KOPT-K1 (cell line): Measurements from ENCODE around the gene CCNY.
"Not testable (repeated sequence)": the region's sequence is repeated elsewhere in the genome, so short reads cannot be mapped to it uniquely, and the experiment has no call there.

Experiments used
- H3K27ac ChIP-seq: fragments of 200-600 bp; sonication (generic); 2 replicates; pipeline ENCODE4 v1.5.1; 2016; ENCODE audit warnings: antibody characterized with exemption, mild to moderate bottlenecking, low read depth, low read length; ENCODE audit not compliant: poor library complexity, severe bottlenecking
- H3K36me3 ChIP-seq: fragments of 200-600 bp; sonication (generic); 2 replicates; pipeline ENCODE4 v1.5.1; 2017; ENCODE audit warnings: antibody characterized with exemption, mild to moderate bottlenecking, low read length, moderate library complexity; ENCODE audit not compliant: insufficient read depth
- H3K9me3 ChIP-seq: fragments of 200-600 bp; sonication (generic); 2 replicates; pipeline ENCODE4 v1.5.1; 2017; ENCODE audit warnings: antibody characterized with exemption, low read length, mild to moderate bottlenecking; ENCODE audit not compliant: insufficient read depth, poor library complexity, severe bottlenecking

Gene CCNY

GRCh38 chr10:35343739-35344138 lies 7.4 kb downstream of the CCNY start:
- H3K36me3 ChIP-seq: no peaks in the 10 kb centered on the region; the same call in 1 of the 2 replicates
- H3K9me3 ChIP-seq: no peaks in the 10 kb centered on the region
- H3K27ac ChIP-seq: no peak overlapping the region

GRCh38 chr10:35345383-35345742 lies 9.1 kb downstream of the CCNY start:
- no peaks in the 10 kb centered on the region; the same call in 1 of the 2 replicates for H3K36me3 ChIP-seq
- no peak overlapping the region for H3K27ac ChIP-seq
- H3K9me3 ChIP-seq: no peaks in the 10 kb centered on the region

GRCh38 chr10:35346248-35346647 lies 9.9 kb downstream of the CCNY start:
- no peak overlapping the region for H3K27ac ChIP-seq
- no peaks in the 10 kb centered on the region for H3K9me3 ChIP-seq

GRCh38 chr10:35347121-35347562 lies 10.8 kb downstream of the CCNY start:
- Histone ChIP-seq H3K27ac (no peak overlapping the region), H3K9me3 (no peaks in the 10 kb centered on the region), H3K36me3 (no peaks in the 10 kb centered on the region; the same call in 1 of the 2 replicates)

More at GRCh38 chr10:35346248-35346647, 9.9 kb downstream of the CCNY start:
- H3K36me3 ChIP-seq: no peaks in the 10 kb centered on the region; the same call in 1 of the 2 replicates

GRCh38 chr10:35347899-35348608 lies 11.7 kb downstream of the CCNY start:
- H3K36me3 ChIP-seq: no peaks in the 10 kb centered on the region; the same call in 1 of the 2 replicates
- no peaks in the 10 kb centered on the region for H3K9me3 ChIP-seq
- no peak overlapping the region for H3K27ac ChIP-seq

GRCh38 chr10:35348609-35349388 lies 12.5 kb downstream of the CCNY start:
- Histone ChIP-seq H3K36me3 (no peaks in the 10 kb centered on the region; the same call in 1 of the 2 replicates), H3K27ac (no peak overlapping the region)

GRCh38 chr10:35349389-35349915 lies 13.1 kb downstream of the CCNY start:
- Histone ChIP-seq H3K9me3 (no peaks in the 10 kb centered on the region), H3K27ac (no peak overlapping the region)

More at GRCh38 chr10:35348609-35349388, 12.5 kb downstream of the CCNY start:
- no peaks in the 10 kb centered on the region for H3K9me3 ChIP-seq

GRCh38 chr10:35351021-35351420 lies 14.7 kb downstream of the CCNY start:
- H3K36me3 ChIP-seq: no peaks in the 10 kb centered on the region; the same call in 1 of the 2 replicates
- H3K9me3 ChIP-seq: no peaks in the 10 kb centered on the region
- no peak overlapping the region for H3K27ac ChIP-seq

More at GRCh38 chr10:35349389-35349915, 13.1 kb downstream of the CCNY start:
- H3K36me3 ChIP-seq: no peaks in the 10 kb centered on the region; the same call in 1 of the 2 replicates

- Histone ChIP-seq H3K27ac (peak overlapping the region; percentile 34), H3K36me3 (no peaks in the 10 kb centered on the region; the same call in 1 of the 2 replicates), H3K9me3 (no peaks in the 10 kb centered on the region)
Observed at GRCh38 chr10:35352097-35352496, 15.8 kb downstream of the CCNY start.

GRCh38 chr10:35352512-35352911 lies 16.2 kb downstream of the CCNY start:
- H3K27ac ChIP-seq: peak overlapping the region; percentile 34
- no peaks in the 10 kb centered on the region for H3K9me3 ChIP-seq
- H3K36me3 ChIP-seq: no peaks in the 10 kb centered on the region; the same call in 1 of the 2 replicates

- Histone ChIP-seq H3K27ac (no peak overlapping the region), H3K9me3 (no peaks in the 10 kb centered on the region), H3K36me3 (no peaks in the 10 kb centered on the region; the same call in 1 of the 2 replicates)
Observed at GRCh38 chr10:35353395-35353794, 17.1 kb downstream of the CCNY start.

- Histone ChIP-seq H3K27ac (no peak overlapping the region), H3K9me3 (no peaks in the 10 kb centered on the region), H3K36me3 (no peaks in the 10 kb centered on the region)
Observed at GRCh38 chr10:35353805-35354204, 17.5 kb downstream of the CCNY start.

- not testable (repeated sequence) for H3K36me3 ChIP-seq, H3K27ac ChIP-seq, H3K9me3 ChIP-seq
Observed at GRCh38 chr10:35354257-35354656, 17.9 kb downstream of the CCNY start.

GRCh38 chr10:35355971-35356724 lies 19.8 kb downstream of the CCNY start:
- Histone ChIP-seq H3K27ac (peak overlapping the region; percentile 1), H3K36me3 (no peaks in the 10 kb centered on the region), H3K9me3 (no peaks in the 10 kb centered on the region)
